ENCODE measurements around the gene MIB1.

The MIB1 gene

DNA sequence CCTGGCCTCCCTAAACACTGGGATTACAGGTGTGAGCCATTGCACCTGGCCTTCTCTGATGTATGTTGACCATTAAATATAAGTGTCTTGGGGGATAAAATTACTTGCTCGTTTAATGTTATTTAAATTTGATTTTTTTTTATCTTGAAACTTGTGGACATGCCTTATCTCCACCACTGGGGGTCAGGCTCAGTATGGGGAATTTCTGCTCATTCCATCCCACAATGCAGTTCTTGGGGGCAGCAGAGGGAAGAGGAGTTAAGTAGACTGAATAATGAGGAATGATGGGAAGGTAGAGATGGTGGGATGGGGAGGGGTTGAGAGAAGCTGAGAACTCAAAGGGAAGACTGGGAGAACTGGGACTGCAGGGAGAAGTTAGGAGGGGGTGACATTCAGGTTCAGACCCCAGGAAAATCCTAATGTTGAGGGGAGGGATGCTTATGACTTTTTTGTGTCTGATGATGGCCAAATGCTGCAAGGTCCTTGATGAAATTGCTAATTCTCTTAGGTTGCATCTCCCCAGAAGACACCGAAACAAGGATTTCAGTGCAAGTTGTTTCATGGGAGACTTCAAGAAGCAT is 174.2 kb downstream of the MIB1 start:
- no peak for TF ChIP-seq OSR1 (CRISPR knock-in tag; IDR thresholded peaks at IDR 0.05)
- no peak for TF ChIP-seq TCF4 (CRISPR knock-in tag; IDR thresholded peaks at IDR 0.05; ENCODE audit: borderline replicate concordance)
- TF ChIP-seq, protein P1, sequence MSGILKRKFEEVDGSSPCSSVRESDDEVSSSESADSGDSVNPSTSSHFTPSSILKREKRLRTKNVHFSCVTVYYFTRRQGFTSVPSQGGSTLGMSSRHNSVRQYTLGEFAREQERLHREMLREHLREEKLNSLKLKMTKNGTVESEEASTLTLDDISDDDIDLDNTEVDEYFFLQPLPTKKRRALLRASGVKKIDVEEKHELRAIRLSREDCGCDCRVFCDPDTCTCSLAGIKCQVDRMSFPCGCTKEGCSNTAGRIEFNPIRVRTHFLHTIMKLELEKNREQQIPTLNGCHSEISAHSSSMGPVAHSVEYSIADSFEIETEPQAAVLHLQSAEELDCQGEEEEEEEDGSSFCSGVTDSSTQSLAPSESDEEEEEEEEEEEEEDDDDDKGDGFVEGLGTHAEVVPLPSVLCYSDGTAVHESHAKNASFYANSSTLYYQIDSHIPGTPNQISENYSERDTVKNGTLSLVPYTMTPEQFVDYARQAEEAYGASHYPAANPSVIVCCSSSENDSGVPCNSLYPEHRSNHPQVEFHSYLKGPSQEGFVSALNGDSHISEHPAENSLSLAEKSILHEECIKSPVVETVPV (CRISPR knock-in tag; IDR thresholded peaks at IDR 0.05): no peak
- TF ChIP-seq ARNTL (CRISPR knock-in tag; IDR thresholded peaks at IDR 0.05; ENCODE audit: borderline replicate concordance, low read depth): no peak
- TF ChIP-seq ZNF8 (CRISPR knock-in tag; IDR thresholded peaks at IDR 0.05): no peak
- TF ChIP-seq CSDC2 (CRISPR knock-in tag; IDR thresholded peaks at IDR 0.05): no peak
- TF ChIP-seq ZNF565 (CRISPR knock-in tag; conservative IDR thresholded peaks at IDR 0.05; ENCODE audit: low read depth): no peak
- TF ChIP-seq ZNF70 (CRISPR knock-in tag; IDR thresholded peaks at IDR 0.05): no peak
- TF ChIP-seq PPARA (CRISPR knock-in tag; IDR thresholded peaks at IDR 0.05; ENCODE audit: borderline replicate concordance): no peak
- no peak for TF ChIP-seq RARB (CRISPR knock-in tag; IDR thresholded peaks at IDR 0.05)
- TF ChIP-seq ISL1 (CRISPR knock-in tag; IDR thresholded peaks at IDR 0.05): no peak
- TF ChIP-seq ZFP3 (CRISPR knock-in tag; IDR thresholded peaks at IDR 0.05): no peak
- TF ChIP-seq, protein P2, sequence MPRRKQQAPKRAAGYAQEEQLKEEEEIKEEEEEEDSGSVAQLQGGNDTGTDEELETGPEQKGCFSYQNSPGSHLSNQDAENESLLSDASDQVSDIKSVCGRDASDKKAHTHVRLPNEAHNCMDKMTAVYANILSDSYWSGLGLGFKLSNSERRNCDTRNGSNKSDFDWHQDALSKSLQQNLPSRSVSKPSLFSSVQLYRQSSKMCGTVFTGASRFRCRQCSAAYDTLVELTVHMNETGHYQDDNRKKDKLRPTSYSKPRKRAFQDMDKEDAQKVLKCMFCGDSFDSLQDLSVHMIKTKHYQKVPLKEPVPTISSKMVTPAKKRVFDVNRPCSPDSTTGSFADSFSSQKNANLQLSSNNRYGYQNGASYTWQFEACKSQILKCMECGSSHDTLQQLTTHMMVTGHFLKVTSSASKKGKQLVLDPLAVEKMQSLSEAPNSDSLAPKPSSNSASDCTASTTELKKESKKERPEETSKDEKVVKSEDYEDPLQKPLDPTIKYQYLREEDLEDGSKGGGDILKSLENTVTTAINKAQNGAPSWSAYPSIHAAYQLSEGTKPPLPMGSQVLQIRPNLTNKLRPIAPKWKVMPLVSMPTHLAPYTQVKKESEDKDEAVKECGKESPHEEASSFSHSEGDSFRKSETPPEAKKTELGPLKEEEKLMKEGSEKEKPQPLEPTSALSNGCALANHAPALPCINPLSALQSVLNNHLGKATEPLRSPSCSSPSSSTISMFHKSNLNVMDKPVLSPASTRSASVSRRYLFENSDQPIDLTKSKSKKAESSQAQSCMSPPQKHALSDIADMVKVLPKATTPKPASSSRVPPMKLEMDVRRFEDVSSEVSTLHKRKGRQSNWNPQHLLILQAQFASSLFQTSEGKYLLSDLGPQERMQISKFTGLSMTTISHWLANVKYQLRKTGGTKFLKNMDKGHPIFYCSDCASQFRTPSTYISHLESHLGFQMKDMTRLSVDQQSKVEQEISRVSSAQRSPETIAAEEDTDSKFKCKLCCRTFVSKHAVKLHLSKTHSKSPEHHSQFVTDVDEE (CRISPR knock-in tag; IDR thresholded peaks at IDR 0.05): no peak
- TF ChIP-seq BACH2 (CRISPR knock-in tag; IDR thresholded peaks at IDR 0.05; ENCODE audit: borderline replicate concordance): no peak
- TF ChIP-seq SNAI2 (CRISPR knock-in tag; IDR thresholded peaks at IDR 0.05): no peak
- TF ChIP-seq GLIS3 (CRISPR knock-in tag; IDR thresholded peaks at IDR 0.05): no peak
- TF ChIP-seq, protein P3, sequence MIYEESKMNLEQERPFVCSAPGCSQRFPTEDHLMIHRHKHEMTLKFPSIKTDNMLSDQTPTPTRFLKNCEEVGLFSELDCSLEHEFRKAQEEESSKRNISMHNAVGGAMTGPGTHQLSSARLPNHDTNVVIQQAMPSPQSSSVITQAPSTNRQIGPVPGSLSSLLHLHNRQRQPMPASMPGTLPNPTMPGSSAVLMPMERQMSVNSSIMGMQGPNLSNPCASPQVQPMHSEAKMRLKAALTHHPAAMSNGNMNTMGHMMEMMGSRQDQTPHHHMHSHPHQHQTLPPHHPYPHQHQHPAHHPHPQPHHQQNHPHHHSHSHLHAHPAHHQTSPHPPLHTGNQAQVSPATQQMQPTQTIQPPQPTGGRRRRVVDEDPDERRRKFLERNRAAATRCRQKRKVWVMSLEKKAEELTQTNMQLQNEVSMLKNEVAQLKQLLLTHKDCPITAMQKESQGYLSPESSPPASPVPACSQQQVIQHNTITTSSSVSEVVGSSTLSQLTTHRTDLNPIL (CRISPR knock-in tag; IDR thresholded peaks at IDR 0.05; ENCODE audit: low read depth): no peak
- no peak for TF ChIP-seq ESRRG (CRISPR knock-in tag; IDR thresholded peaks at IDR 0.05)
- TF ChIP-seq, protein P4, sequence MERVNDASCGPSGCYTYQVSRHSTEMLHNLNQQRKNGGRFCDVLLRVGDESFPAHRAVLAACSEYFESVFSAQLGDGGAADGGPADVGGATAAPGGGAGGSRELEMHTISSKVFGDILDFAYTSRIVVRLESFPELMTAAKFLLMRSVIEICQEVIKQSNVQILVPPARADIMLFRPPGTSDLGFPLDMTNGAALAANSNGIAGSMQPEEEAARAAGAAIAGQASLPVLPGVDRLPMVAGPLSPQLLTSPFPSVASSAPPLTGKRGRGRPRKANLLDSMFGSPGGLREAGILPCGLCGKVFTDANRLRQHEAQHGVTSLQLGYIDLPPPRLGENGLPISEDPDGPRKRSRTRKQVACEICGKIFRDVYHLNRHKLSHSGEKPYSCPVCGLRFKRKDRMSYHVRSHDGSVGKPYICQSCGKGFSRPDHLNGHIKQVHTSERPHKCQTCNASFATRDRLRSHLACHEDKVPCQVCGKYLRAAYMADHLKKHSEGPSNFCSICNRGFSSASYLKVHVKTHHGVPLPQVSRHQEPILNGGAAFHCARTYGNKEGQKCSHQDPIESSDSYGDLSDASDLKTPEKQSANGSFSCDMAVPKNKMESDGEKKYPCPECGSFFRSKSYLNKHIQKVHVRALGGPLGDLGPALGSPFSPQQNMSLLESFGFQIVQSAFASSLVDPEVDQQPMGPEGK (CRISPR knock-in tag; IDR thresholded peaks at IDR 0.05; ENCODE audit: borderline replicate concordance): no peak
- TF ChIP-seq ZC3H10 (CRISPR knock-in tag; IDR thresholded peaks at IDR 0.05): no peak
- peak; percentile 61; the same call in 1 of the 3 replicates for ATAC-seq

DNA sequence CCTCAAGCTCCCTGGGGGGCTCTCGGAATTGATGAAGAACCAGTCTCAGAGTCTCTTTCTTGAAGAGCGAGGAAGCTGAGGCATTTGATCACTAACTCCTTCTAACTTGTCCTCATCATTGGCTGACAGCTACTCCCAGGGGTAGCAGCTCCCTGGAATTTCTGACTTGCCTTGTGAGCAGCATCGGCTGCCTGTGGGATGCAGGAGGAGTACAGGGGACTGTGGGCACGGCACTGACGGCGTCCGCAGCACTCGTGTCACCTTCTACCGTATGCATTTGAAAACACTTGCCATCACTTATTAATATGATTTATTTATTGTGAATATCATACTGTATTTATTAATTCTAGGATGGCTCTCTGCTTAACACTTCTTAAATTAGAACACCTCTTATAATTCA is 175.0 kb downstream of the MIB1 start:
- ATAC-seq: no peak

DNA sequence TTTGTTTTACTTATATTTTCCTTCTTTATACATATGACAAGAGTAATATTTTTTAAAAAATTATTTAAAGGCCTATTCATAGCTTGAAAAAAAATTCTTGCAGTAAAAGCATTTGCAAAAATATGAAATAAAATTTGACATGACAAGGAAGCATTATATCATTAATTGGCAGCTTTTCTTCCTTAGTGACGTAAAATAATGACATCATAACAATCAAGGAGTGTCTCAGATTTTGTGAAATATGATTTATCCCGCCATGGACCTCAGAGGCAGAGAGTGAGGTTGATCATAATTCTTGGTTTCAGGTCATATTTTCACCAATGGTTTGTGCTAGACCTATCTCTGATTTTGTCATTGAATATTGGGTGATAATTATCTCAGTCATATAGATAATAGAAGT is 176.0 kb downstream of the MIB1 start:
- ATAC-seq: no peak
- TF ChIP-seq ISL1 (CRISPR knock-in tag; IDR thresholded peaks at IDR 0.05) (no peak), ZFP3 (CRISPR knock-in tag; IDR thresholded peaks at IDR 0.05) (no peak)

More for the DNA sequence above, 175.0 kb downstream of the MIB1 start:
- TF ChIP-seq ZC3H10 (CRISPR knock-in tag; IDR thresholded peaks at IDR 0.05) (no peak), ARNTL (CRISPR knock-in tag; IDR thresholded peaks at IDR 0.05; ENCODE audit: borderline replicate concordance, low read depth) (no peak)
- TF ChIP-seq, protein P3 (CRISPR knock-in tag; IDR thresholded peaks at IDR 0.05; ENCODE audit: low read depth): no peak

DNA sequence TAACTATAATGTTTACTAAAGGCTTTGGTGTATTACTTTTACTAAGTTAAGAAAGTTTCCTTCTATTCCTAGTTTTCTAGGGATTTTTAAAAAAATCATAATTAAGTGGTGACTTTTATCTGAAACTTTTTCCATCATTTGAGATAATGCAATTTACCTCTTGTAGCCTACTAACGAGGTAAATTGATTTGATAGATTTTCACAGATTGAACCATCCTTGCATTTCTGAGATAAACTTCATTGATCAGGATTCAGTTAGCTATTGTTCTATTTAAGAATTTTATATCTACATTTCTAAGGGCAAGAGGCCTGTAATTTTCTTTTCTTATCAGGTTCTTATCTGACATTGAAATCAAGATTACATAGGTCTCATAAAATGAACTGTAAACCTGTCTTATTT is 178.1 kb downstream of the MIB1 start:
- no peak for TF ChIP-seq ZNF70 (CRISPR knock-in tag; IDR thresholded peaks at IDR 0.05)
- no peak for TF ChIP-seq ZFP30 (CRISPR knock-in tag; IDR thresholded peaks at IDR 0.05)
- no peak for TF ChIP-seq SNAI2 (CRISPR knock-in tag; IDR thresholded peaks at IDR 0.05)
- no peak for TF ChIP-seq ARNTL (CRISPR knock-in tag; IDR thresholded peaks at IDR 0.05; ENCODE audit: borderline replicate concordance, low read depth)
- ATAC-seq: no peak

Data from SK-N-SH treated with all-trans-retinoic acid at 6 μM for 48 hours (cell line).